ENCODE data around the gene KIF15. TPM values are rescaled to one million over a fixed set of nuclear protein-coding genes. Genes with fewer than 3 reads are reported as not detected.

The KIF15 gene
- polyA plus RNA-seq, 3 donors, result 0.15 to 0.16 TPM; not detected in 1

DNA sequence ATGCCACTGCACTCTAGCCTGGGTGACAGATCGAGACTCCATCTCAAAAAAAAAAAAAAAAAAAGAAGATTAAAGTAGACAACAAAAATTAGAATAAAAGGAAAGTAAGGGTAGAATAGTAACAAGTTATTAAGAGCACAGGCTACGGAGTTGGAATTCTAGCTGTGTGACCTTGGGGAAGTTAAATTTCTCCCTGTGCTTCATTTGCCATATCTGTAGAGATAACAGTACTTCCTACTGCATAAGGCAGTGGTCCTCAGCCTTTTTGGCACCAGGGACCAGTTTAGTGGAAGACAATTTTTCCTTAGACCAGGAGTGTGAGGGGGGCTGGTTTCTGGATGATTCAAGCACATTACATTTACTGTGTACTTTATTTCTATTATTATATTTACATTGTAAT, 71.4 kb downstream of the KIF15 start:
- H3K4me1 Mint-ChIP-seq, result no peaks in the 10 kb centered on the region
- intact Hi-C loops (cut with micrococcal nuclease), result no loop called here
- peaks cover 24 to 27% of the 10 kb centered on the region in 2 donors for H3K9me3 ChIP-seq (replicated peaks in 1 of 2; ENCODE audit: control insufficient read depth in 1 of 2, insufficient read depth in 1 of 2, low read length in 2 of 2)
- no peaks in the 10 kb centered on the region for H4K20me1 ChIP-seq (ENCODE audit: insufficient read depth, low read length)
- no CpG with 5 or more reads among the region's 2 CpGs for WGBS (ENCODE audit: insufficient coverage)
- no peak for DNase-seq
- H3K4me3 Mint-ChIP-seq, result no peak overlapping the region
- H3K4me1 ChIP-seq (ENCODE audit: control insufficient read depth in 1 of 2, insufficient read depth in 2 of 2, low read length in 2 of 2), result no peaks in the 10 kb centered on the region
- TF ChIP-seq, protein P1, sequence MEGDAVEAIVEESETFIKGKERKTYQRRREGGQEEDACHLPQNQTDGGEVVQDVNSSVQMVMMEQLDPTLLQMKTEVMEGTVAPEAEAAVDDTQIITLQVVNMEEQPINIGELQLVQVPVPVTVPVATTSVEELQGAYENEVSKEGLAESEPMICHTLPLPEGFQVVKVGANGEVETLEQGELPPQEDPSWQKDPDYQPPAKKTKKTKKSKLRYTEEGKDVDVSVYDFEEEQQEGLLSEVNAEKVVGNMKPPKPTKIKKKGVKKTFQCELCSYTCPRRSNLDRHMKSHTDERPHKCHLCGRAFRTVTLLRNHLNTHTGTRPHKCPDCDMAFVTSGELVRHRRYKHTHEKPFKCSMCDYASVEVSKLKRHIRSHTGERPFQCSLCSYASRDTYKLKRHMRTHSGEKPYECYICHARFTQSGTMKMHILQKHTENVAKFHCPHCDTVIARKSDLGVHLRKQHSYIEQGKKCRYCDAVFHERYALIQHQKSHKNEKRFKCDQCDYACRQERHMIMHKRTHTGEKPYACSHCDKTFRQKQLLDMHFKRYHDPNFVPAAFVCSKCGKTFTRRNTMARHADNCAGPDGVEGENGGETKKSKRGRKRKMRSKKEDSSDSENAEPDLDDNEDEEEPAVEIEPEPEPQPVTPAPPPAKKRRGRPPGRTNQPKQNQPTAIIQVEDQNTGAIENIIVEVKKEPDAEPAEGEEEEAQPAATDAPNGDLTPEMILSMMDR (IDR thresholded peaks at IDR 0.05), result no peak
- H3K36me3 ChIP-seq (replicated peaks in 1 of 2; ENCODE audit: control insufficient read depth in 1 of 2, insufficient read depth in 2 of 2, low read length in 2 of 2), result peaks cover 59 to 85% of the 10 kb centered on the region in 2 donors
- H3K27ac ChIP-seq (ENCODE audit: low read depth in 1 of 2, low read length in 2 of 2), result no peak overlapping the region
- peaks cover 0 to 2% (median 0%) of the 10 kb centered on the region in 3 donors for H3K27me3 Mint-ChIP-seq (ENCODE audit: low read depth in 3 of 3)
- no peak overlapping the region for H3K4me3 ChIP-seq (replicated peaks in 1 of 3; ENCODE audit: low read depth in 2 of 3, low read length in 3 of 3)
- peaks cover 14 to 25% (median 21%) of the 10 kb centered on the region in 7 donors for H3K9me3 Mint-ChIP-seq
- H3K27ac Mint-ChIP-seq, result no peak overlapping the region
- H3K79me2 ChIP-seq (ENCODE audit: insufficient read depth, low read length), result no peaks in the 10 kb centered on the region
- no peaks in the 10 kb centered on the region for H3K27me3 ChIP-seq (ENCODE audit: control insufficient read depth in 2 of 2, insufficient read depth in 2 of 2, low read length in 2 of 2)
- no peak overlapping the region for H3K4me2 ChIP-seq (replicated peaks; ENCODE audit: extremely low read depth, low read length, poor library complexity, severe bottlenecking)
- no peak overlapping the region for H3K9ac ChIP-seq (ENCODE audit: insufficient read depth, low read length, poor library complexity, severe bottlenecking)
- peaks cover 63 to 86% of the 10 kb centered on the region in 2 donors for H3K36me3 Mint-ChIP-seq
- no peak overlapping the region for H2AFZ ChIP-seq (ENCODE audit: insufficient read depth, low read depth, low read length, poor library complexity, severe bottlenecking)

- Histone ChIP-seq H3K36me3 (replicated peaks in 1 of 2; ENCODE audit: control insufficient read depth in 1 of 2, insufficient read depth in 2 of 2, low read length in 2 of 2) (peaks cover 59 to 85% of the 10 kb centered on the region in 2 donors), H3K4me2 (replicated peaks; ENCODE audit: extremely low read depth, low read length, poor library complexity, severe bottlenecking) (no peak overlapping the region), H3K9me3 (replicated peaks in 1 of 2; ENCODE audit: control insufficient read depth in 1 of 2, insufficient read depth in 1 of 2, low read length in 2 of 2) (peaks cover 24 to 30% of the 10 kb centered on the region in 2 donors), H3K4me1 (ENCODE audit: control insufficient read depth in 1 of 2, insufficient read depth in 2 of 2, low read length in 2 of 2) (no peaks in the 10 kb centered on the region), H3K9ac (ENCODE audit: insufficient read depth, low read length, poor library complexity, severe bottlenecking) (no peak overlapping the region), H2AFZ (ENCODE audit: insufficient read depth, low read depth, low read length, poor library complexity, severe bottlenecking) (no peak overlapping the region), H3K79me2 (ENCODE audit: insufficient read depth, low read length) (no peaks in the 10 kb centered on the region), H3K27ac (ENCODE audit: low read depth in 1 of 2, low read length in 2 of 2) (no peak overlapping the region), H4K20me1 (ENCODE audit: insufficient read depth, low read length) (no peaks in the 10 kb centered on the region), H3K4me3 (replicated peaks in 1 of 3; ENCODE audit: low read depth in 2 of 3, low read length in 3 of 3) (no peak overlapping the region), H3K27me3 (ENCODE audit: control insufficient read depth in 2 of 2, insufficient read depth in 2 of 2, low read length in 2 of 2) (no peaks in the 10 kb centered on the region)
- Mint-ChIP-seq H3K4me1 (no peaks in the 10 kb centered on the region), H3K36me3 (peaks cover 63 to 86% of the 10 kb centered on the region in 2 donors), H3K4me3 (no peak overlapping the region), H3K27ac (no peak overlapping the region), H3K9me3 (peaks cover 14 to 25% (median 21%) of the 10 kb centered on the region in 7 donors), H3K27me3 (ENCODE audit: low read depth in 3 of 3) (peaks cover 0 to 2% (median 0%) of the 10 kb centered on the region in 3 donors)
- TF ChIP-seq, protein P1 (IDR thresholded peaks at IDR 0.05), result no peak
- intact Hi-C loops (cut with micrococcal nuclease), result no loop called here
- DNase-seq, result no peak
- WGBS (ENCODE audit: insufficient coverage), result 99% methylated on average over 6 of the region's 7 CpGs
Observed at GRCh38 chr3:44833394-44833793, 71.8 kb downstream of the KIF15 start.
